GM19193 (cell line): Measurements from ENCODE around the gene SH3PXD2A.

Experiments
- POLR2A ChIP-seq: IDR thresholded peaks from 4 replicates; pipeline ENCODE4 v1.6.1; 2011; ENCODE audit not compliant: insufficient read depth, insufficient read length; ENCODE audit errors: extremely low read depth

The SH3PXD2A gene

GRCh38 chr10:103787331-103787730 is 68.0 kb downstream of the SH3PXD2A start:
- TF ChIP-seq POLR2A, result no peak

GRCh38 chr10:103786020-103786419 is 69.4 kb downstream of the SH3PXD2A start:
- TF ChIP-seq POLR2A, result no peak

- TF ChIP-seq POLR2A, result no peak
These were observed 70.5 kb downstream of the SH3PXD2A start for GRCh38 chr10:103784723-103785418.

GRCh38 chr10:103784089-103784488 is 71.3 kb downstream of the SH3PXD2A start:
- no peak for TF ChIP-seq POLR2A

GRCh38 chr10:103783681-103784080 is 71.7 kb downstream of the SH3PXD2A start:
- no peak for TF ChIP-seq POLR2A

GRCh38 chr10:103781329-103782061 is 73.9 kb downstream of the SH3PXD2A start:
- no peak for TF ChIP-seq POLR2A

- no peak for TF ChIP-seq POLR2A
These were observed 74.9 kb downstream of the SH3PXD2A start for GRCh38 chr10:103780242-103781149.

- no peak for TF ChIP-seq POLR2A
These were observed 76.8 kb downstream of the SH3PXD2A start for GRCh38 chr10:103778358-103779139.

GRCh38 chr10:103776878-103777591 is 78.3 kb downstream of the SH3PXD2A start:
- TF ChIP-seq POLR2A, result no peak

- no peak for TF ChIP-seq POLR2A
These were observed 79.6 kb downstream of the SH3PXD2A start for GRCh38 chr10:103775776-103776175.

- TF ChIP-seq POLR2A, result peak; percentile 57
These were observed 83.1 kb downstream of the SH3PXD2A start for GRCh38 chr10:103772096-103772845.

- TF ChIP-seq POLR2A, result no peak
These were observed 85.2 kb downstream of the SH3PXD2A start for GRCh38 chr10:103770139-103770538.

GRCh38 chr10:103769176-103769575 is 86.2 kb downstream of the SH3PXD2A start:
- TF ChIP-seq POLR2A, result no peak
